MM.1S (cell line): ENCODE measurements around the gene PIGN.

ENCODE experiments used
- CTCF ChIP-seq: fragments of 300-600 bp; sonication (generic); IDR thresholded peaks from 2 replicates; pipeline ENCODE4 v1.5.1; 2016; ENCODE audit warnings: antibody characterized with exemption, low read length, mixed read lengths
- EZH2 ChIP-seq: fragments of 300-600 bp; sonication (generic); optimal IDR thresholded peaks from 2 replicates; pipeline ENCODE3; 2017; ENCODE audit warnings: low read depth, mild to moderate bottlenecking, antibody characterized with exemption, low read length, mixed read lengths
- EZH2phosphoT487 ChIP-seq: fragments of 300-600 bp; sonication (generic); IDR thresholded peaks from 2 replicates; pipeline ENCODE4 v1.6.1; 2018; ENCODE audit warnings: antibody characterized with exemption, low read length

- TF ChIP-seq CTCF = no peak
- no peak for TF ChIP-seq EZH2
- no peak for TF ChIP-seq EZH2phosphoT487
Observed at GRCh38 chr18:62033207-62033606, 153.6 kb downstream of the PIGN start.
